A172 (cell line): Measurements from ENCODE around the gene PCA3. TPM values are rescaled to one million over a fixed set of nuclear protein-coding genes. Genes with fewer than 3 reads are reported as not detected.
A peak's percentile ranks its signal among the peaks of the same experiment; 100 is the strongest.
"Not testable (repeated sequence)": the region's sequence is repeated elsewhere in the genome, so short reads cannot be mapped to it uniquely, and the experiment has no call there.

Experiments
- DNase-seq: peaks from one replicate; pipeline ENCODE4 v3.0.0-alpha.2; 2015; ENCODE audit warnings: low spot score
- total RNA-seq: library from RNA; depleted of rRNA; stranded (reverse); fragments of >200 nt; shearing (Covaris generic); gene quantifications from 2 replicates; pipeline ENCODE4 v1.2.3, GENCODE V29; 2014; rRNA removed

PCA3 gene
- total RNA-seq: not detected in 2 replicates

- DNase-seq: no peak
Measured at GRCh38 chr9:76764138-76764537, at the start of gene PCA3. Gene PCA3, plus strand, starts transcription at chr9:76764438.

DNA sequence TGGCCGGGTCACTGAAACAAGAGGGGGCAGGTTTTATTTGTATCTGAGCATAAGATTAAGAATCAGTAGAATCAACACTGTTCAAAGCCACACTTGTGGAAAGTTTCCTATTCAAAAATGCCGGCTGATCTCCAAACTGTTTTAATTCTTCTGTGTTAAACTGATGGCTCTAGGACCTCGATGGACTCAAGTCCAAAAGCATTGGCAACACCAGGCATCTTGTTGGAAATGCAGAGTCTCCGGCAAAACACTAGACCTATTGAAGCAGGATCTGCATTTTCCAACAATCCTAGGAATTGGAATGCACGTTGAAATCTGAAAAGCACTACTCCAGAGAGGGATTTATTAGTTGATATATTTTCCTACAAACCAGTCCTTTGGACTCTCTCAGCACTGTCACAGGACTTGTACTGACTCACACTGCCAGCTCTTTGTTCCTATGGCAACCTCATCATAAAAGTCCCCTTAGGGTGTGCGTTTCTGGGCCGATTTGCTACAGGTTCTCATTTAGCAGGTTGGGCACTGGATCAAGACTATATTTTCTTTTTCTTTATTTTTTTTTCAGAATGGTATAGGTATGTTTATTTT lies 48.1 kb upstream of the PCA3 start:
- DNase-seq: peak; percentile 64

GRCh38 chr9:76717176-76717575 lies 47.1 kb upstream of the PCA3 start:
- DNase-seq: no peak

GRCh38 chr9:76717613-76718012 lies 46.6 kb upstream of the PCA3 start:
- peak; percentile 73 for DNase-seq

GRCh38 chr9:76718166-76718565 lies 46.1 kb upstream of the PCA3 start:
- no peak for DNase-seq

DNA sequence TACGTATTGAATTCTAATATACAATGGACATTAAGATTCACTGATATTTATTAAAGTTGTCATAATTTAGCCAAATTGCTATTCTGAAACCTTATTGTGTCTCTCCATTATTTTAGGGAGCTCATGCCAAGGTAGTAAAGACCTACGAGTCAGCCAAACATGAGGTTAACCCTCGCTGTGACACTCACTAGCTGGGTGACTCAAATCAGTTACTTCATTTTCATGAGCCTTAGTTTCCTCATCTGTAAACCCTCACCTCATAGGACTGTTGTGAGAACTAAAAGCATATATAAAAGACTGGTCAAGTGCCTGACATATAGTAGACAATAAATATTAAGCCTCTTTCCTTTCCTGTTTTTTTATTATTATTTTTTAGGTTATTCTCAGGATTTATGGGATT lies 44.0 kb upstream of the PCA3 start:
- DNase-seq: no peak

GRCh38 chr9:76725011-76725546 lies 39.2 kb upstream of the PCA3 start:
- no peak for DNase-seq

GRCh38 chr9:76725885-76726284 lies 38.4 kb upstream of the PCA3 start:
- no peak for DNase-seq

DNA sequence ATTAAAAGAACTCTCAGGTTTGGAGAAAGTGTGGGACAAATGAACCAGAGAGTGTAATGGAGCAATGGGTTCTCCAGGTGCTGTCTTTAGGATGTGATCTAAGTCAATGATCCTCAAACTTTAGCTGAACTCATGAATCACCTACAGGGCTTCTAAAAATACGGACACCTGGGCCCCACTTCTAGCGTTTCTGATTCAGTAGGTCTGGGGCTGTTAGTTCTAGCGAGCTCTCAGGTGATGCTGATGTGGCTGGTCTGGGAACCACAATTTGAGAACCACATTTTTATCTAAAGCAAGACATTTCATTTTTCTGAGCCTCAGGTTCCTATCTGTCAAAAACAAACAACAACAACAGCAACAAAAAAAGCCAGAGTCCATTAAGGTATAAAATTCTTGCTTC lies 35.1 kb upstream of the PCA3 start:
- no peak for DNase-seq

DNA sequence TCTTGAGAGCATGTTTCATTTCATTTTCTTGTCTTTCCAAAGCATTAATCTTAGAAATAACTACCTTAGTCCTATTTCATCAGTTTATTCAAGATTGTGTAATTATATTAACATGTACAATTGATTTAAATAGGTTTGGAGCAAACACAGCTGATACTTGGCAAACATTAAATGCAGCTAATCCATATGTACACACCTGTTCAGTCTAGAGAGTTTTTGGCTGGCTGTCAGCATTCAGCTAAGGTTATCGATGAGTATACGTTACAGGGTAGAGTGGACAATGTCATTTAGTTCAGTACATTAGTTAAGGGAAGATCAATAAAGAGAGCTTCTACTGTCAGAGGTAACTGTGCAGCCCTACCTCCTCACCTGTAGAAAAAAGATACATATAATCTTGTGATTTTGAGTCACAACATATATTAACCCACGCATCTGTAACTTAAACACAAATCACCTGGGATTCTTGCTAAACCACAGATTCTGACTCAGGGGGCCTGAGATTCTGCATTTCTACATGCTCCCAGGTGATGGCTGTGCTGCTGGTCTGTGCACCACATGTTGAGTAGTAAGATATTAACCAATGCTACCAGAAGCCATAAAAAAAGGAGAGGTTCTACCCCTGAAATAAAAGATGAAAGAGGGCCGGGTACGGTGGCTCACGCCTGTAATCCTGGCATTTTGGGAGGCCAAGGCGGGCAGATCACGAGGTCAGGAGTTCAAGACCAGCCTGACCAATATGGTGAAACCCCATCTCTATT lies 34.1 kb upstream of the PCA3 start:
- DNase-seq: no peak

GRCh38 chr9:76730801-76731200 lies 33.4 kb upstream of the PCA3 start:
- no peak for DNase-seq

DNA sequence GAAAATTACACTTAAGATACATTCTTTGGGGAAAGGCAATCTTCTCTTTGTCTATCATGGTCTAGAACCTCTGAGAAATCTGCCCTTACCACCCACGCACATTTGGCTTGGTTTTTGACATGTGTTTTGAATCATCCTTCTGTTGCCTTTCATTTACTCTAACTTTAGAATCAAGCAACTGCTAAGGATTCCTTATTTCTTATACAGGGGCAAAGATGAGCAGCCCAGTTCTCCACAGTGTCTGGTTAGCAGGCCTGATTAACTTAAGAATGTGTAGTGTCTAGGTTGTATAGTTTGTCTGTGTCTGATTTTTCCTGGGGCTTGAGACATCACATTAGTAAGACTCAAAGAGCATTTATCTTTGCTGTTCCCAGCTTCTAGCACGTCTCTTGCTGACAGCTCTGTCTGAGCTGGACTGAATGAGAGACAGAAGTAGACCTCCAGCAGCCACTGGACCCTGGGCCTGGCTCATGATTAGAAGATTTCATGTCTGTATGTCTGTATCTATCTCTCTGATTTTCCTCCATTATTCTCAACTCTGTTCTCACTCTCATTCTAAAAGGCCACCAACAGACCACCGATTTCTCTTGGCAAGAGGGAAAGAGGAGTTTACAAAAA lies 31.8 kb upstream of the PCA3 start:
- DNase-seq: no peak

DNA sequence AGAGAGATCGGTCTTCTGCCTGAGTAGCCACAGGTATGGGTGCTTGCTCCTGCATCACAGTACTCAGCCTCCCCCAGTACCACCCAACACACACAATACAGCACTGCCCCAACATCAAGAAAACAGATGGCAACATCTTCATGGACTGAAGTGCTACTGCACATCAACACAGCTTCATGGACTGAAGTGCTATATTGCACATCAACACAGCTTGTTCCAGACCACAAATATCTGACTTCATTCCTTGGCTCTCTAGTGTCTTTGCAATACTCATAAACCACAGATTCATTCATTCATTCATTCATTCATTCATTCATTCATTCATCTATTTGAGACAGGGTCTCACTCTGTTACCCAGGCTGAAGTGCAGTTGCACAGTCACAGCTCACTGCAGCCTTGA lies 31.1 kb upstream of the PCA3 start:
- DNase-seq: no peak

DNA sequence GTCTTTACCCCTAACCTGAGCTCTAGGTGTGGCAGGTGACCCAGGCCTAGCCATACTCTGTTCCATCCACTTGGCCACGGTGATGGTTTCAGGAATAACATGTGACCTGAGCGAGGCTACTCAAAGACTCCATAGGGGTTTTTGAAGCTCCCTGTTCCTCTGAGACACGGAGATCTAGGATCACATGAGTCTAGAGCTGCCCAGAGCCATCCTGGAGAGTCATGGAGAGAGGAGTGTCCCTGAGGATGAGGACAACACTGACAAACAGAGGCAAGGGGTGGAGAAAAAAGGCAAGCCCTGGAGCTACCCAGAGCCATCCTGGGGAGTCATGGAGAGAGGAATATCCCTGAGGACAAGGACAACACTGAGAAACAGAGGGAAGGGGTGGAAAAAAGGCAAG lies 29.5 kb upstream of the PCA3 start:
- no peak for DNase-seq

- no peak for DNase-seq
Measured at GRCh38 chr9:76737154-76737902, 26.9 kb upstream of the PCA3 start.

DNA sequence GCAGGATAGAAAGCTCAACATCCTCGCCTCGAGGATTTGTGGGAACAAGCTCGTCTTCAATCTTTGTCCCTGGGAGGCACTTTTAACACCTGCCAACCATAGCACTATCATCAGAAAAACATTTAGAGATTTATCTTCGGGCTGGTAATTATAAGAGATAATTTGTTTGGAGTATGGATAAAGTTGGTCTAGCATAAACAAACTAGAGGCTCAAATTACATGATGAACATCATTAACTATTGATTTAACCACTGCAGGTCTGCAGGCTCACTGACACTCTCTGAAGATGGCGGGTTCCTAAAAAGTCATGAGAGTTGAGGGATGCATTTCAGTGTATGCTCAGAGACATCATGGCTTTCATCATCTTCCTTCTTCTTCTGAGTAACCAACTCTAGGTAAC lies 25.8 kb upstream of the PCA3 start:
- DNase-seq: no peak

DNA sequence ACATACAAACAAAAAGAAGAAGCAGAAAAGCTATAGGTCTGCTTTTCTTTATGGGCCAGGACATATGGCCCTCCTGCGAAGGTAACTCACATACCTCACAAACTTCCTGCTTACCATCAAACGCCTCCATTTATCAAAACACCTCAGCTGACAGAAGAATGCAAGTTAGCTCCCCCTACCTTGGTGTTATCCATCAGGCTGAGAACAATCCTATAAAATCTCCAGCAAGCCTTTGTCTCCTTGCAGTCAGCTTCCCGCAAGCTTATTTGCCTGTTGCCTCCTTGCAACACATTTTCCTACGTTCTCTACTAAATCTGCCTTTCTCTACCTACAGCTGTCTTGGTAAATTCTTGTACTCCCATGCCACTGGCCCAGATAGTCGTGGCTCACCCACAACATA lies 22.7 kb upstream of the PCA3 start:
- no peak for DNase-seq

GRCh38 chr9:76742890-76743289 lies 21.3 kb upstream of the PCA3 start:
- not testable (repeated sequence) for DNase-seq

GRCh38 chr9:76743931-76744330 lies 20.3 kb upstream of the PCA3 start:
- no peak for DNase-seq

DNA sequence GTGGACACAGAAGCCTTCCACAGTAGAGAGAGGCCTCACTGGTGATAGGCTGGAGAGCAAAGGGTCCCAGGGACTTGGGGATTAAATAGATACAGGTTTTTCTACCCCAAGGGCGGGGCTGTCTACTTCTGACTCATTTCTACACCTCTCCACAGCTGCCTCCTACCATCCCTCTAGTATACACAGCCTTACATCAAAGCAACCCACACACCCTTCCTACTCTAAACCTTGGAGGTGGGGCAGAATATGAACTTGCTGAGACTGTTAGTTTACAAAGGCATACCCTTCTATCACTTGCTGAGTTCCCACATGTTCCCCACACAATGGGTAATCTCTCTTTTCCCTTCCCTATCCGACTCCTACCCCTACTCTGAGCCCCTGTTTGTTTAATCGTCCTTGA lies 19.9 kb upstream of the PCA3 start:
- DNase-seq: no peak

GRCh38 chr9:76751001-76751400 lies 13.2 kb upstream of the PCA3 start:
- DNase-seq: no peak

GRCh38 chr9:76756268-76756640 lies 8.0 kb upstream of the PCA3 start:
- peak; percentile 11 for DNase-seq
